ENCODE data around the gene QRICH1. TPM values are rescaled to one million over a fixed set of nuclear protein-coding genes. Genes with fewer than 3 reads are reported as not detected.

The QRICH1 gene
- total RNA-seq, 1 experiment from 2014 or later: 80.0 TPM

- H3K36me3 ChIP-seq (ENCODE audit: insufficient read depth, low read length): peaks cover 26% of the 10 kb centered on the region; the same call in 1 of the 2 replicates
These were observed 113.6 kb downstream of the QRICH1 start for GRCh38 chr3:48980295-48980694.

More at GRCh38 chr3:48980295-48980694, 113.6 kb downstream of the QRICH1 start:
- Histone ChIP-seq H3K4me3 (ENCODE audit: low read length) (no peak overlapping the region), H3K4me1 (ENCODE audit: low read length) (no peaks in the 10 kb centered on the region), H3K27ac (ENCODE audit: low read length) (no peak overlapping the region), H3K9ac (ENCODE audit: low read length) (no peak overlapping the region), H3K79me2 (ENCODE audit: low read length) (peaks cover 3% of the 10 kb centered on the region; the same call in 1 of the 2 replicates), H3K9me3 (ENCODE audit: low read length) (no peaks in the 10 kb centered on the region), H3K27me3 (ENCODE audit: low read length) (no peaks in the 10 kb centered on the region), H4K20me1 (ENCODE audit: insufficient read depth, low read depth, low read length) (no peaks in the 10 kb centered on the region), H3K4me2 (ENCODE audit: low read depth, low read length, poor library complexity, severe bottlenecking) (no peak overlapping the region), H3K9me2 (replicated peaks; ENCODE audit: insufficient read depth, low read length) (no peaks in the 10 kb centered on the region), H2AFZ (ENCODE audit: low read length) (no peak overlapping the region)
- DNase-seq: no peak

Small RNA genes lying within 50 kb of the gene (small RNA-seq; reads per million reads assigned to genes)
- gene MIR191 (7,498 reads per million, percentile 100 among the genes with 10 or more reads in this experiment), gene MIR425 (144 reads per million, percentile 99 among the genes with 10 or more reads in this experiment), gene RN7SL182P (not detected)

Other genes starting within 250 kb of the QRICH1 start
- 37.9 and 51.5 TPM in 2 replicates for gene PRKAR2A, start 246.2 kb downstream of the QRICH1 start, total RNA-seq (2014; rRNA removed; shearing (Covaris generic); ENCODE audit: low replicate concordance)
- 20.5 and 33.8 TPM in 2 replicates for gene SLC25A20, start 195.2 kb downstream of the QRICH1 start, total RNA-seq (2014; rRNA removed; shearing (Covaris generic); ENCODE audit: low replicate concordance)
- gene ARIH2, start 175.2 kb downstream of the QRICH1 start, total RNA-seq (2014; rRNA removed; shearing (Covaris generic); ENCODE audit: low replicate concordance): 86.4 and 113 TPM in 2 replicates
- 36.1 and 86.7 TPM in 2 replicates for gene P4HTM, start 103.8 kb downstream of the QRICH1 start, total RNA-seq (2014; rRNA removed; shearing (Covaris generic); ENCODE audit: low replicate concordance)
- 82.1 and 110 TPM in 2 replicates for gene WDR6, start 86.7 kb downstream of the QRICH1 start, total RNA-seq (2014; rRNA removed; shearing (Covaris generic); ENCODE audit: low replicate concordance)
- 44.8 and 53.4 TPM in 2 replicates for gene DALRD3, start 75.5 kb downstream of the QRICH1 start, total RNA-seq (2014; rRNA removed; shearing (Covaris generic); ENCODE audit: low replicate concordance)
- gene NDUFAF3, start 72.0 kb downstream of the QRICH1 start, total RNA-seq (2014; rRNA removed; shearing (Covaris generic); ENCODE audit: low replicate concordance): 228 and 279 TPM in 2 replicates
- 522 and 655 TPM in 2 replicates for gene IMPDH2, start 64.7 kb downstream of the QRICH1 start, total RNA-seq (2014; rRNA removed; shearing (Covaris generic); ENCODE audit: low replicate concordance)
- 220 and 257 TPM in 2 replicates for gene QARS1, start 10.7 kb upstream of the QRICH1 start, total RNA-seq (2014; rRNA removed; shearing (Covaris generic); ENCODE audit: low replicate concordance)
- 31.5 and 111 TPM in 2 replicates for gene USP19, start 26.8 kb upstream of the QRICH1 start, total RNA-seq (2014; rRNA removed; shearing (Covaris generic); ENCODE audit: low replicate concordance)
- 3.8 TPM in 1 of 2 replicates, not detected in the other for gene LAMB2, start 39.0 kb upstream of the QRICH1 start, total RNA-seq (2014; rRNA removed; shearing (Covaris generic); ENCODE audit: low replicate concordance)
- 18.4 and 22.0 TPM in 2 replicates for gene CCDC71, start 72.3 kb upstream of the QRICH1 start, total RNA-seq (2014; rRNA removed; shearing (Covaris generic); ENCODE audit: low replicate concordance)
- 8.4 and 16.5 TPM in 2 replicates for gene KLHDC8B, start 77.5 kb upstream of the QRICH1 start, total RNA-seq (2014; rRNA removed; shearing (Covaris generic); ENCODE audit: low replicate concordance)
- gene C3orf62, start 183.2 kb upstream of the QRICH1 start, total RNA-seq (2014; rRNA removed; shearing (Covaris generic); ENCODE audit: low replicate concordance): 1.6 and 3.6 TPM in 2 replicates
- gene USP4, start 246.0 kb upstream of the QRICH1 start, total RNA-seq (2014; rRNA removed; shearing (Covaris generic); ENCODE audit: low replicate concordance): 30.0 and 31.7 TPM in 2 replicates

Measured in Karpas-422 (cell line).